GM18951 (cell line): Measurements from ENCODE around the gene SSC4D.
"Not testable (repeated sequence)": the region's sequence is repeated elsewhere in the genome, so short reads cannot be mapped to it uniquely, and the experiment has no call there.

Experiments used
- POLR2A ChIP-seq: IDR thresholded peaks from 4 replicates; pipeline ENCODE4 v1.6.1; 2011; ENCODE audit warnings: mild to moderate bottlenecking; ENCODE audit not compliant: insufficient read length, insufficient read depth; ENCODE audit errors: extremely low read depth
- in situ Hi-C: fragments of 300-500 bp; cut with MboI; formaldehyde crosslinking; loops from one replicate; pipeline ENCODE4 v1.12.0; 2022; ENCODE audit warnings: low sequenced_read_pairs, mixed read lengths, inconsistent platforms; ENCODE audit not compliant: unreplicated experiment

SSC4D gene

GRCh38 chr7:76407718-76408117, 1.8 kb downstream of the SSC4D start:
- in situ Hi-C loops: loop anchor here (25.0 kb wide), 2 partner anchors 105 to 705 kb away; partner anchors contain the start of genes CCDC146 and UPK3B
- no peak for TF ChIP-seq POLR2A

- TF ChIP-seq POLR2A: no peak
- in situ Hi-C loops: loop anchor here (25.0 kb wide), 2 partner anchors 107 to 707 kb away; partner anchors contain the start of genes CCDC146 and UPK3B
Measured at GRCh38 chr7:76405738-76406137, 3.8 kb downstream of the SSC4D start.

GRCh38 chr7:76403780-76404494, 5.6 kb downstream of the SSC4D start:
- no peak for TF ChIP-seq POLR2A
- in situ Hi-C loops: loop anchor here (25.0 kb wide), 2 partner anchors 108 to 708 kb away; partner anchors contain the start of genes CCDC146 and UPK3B

DNA sequence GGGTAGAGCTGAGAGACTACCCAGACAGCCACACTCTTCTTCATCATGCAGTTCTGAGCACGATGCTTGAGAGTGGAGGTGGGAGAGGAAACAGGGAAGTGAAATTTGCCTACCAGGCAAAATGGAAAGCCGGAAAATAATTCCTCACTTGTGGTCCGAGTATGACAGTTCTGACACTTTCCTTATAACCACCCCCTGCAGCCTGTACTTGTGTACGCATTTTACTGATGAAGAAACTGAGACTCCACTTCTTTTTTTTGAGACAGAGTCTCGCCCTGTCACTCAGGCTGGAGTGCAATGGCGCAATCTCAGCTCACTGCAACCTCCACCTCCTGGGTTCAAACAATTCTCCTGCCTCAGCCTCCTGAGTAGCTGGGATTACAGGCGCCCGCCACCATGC, 6.4 kb downstream of the SSC4D start:
- in situ Hi-C loops: loop anchor here (25.0 kb wide), 2 partner anchors 109 to 709 kb away; partner anchors contain the start of genes CCDC146 and UPK3B

- TF ChIP-seq POLR2A: no peak
- in situ Hi-C loops: loop anchor here (25.0 kb wide), 2 partner anchors 112 to 712 kb away; partner anchors contain the start of genes CCDC146 and UPK3B
Measured at GRCh38 chr7:76400248-76400647, 9.2 kb downstream of the SSC4D start.

- in situ Hi-C loops: no loop called here
- no peak for TF ChIP-seq POLR2A
Measured at GRCh38 chr7:76397409-76398183, 11.9 kb downstream of the SSC4D start.

- in situ Hi-C loops: no loop called here
Measured at GRCh38 chr7:76396864-76397263, 12.6 kb downstream of the SSC4D start.

GRCh38 chr7:76395965-76396726, 13.4 kb downstream of the SSC4D start:
- TF ChIP-seq POLR2A: no peak
- in situ Hi-C loops: no loop called here

More at GRCh38 chr7:76396864-76397263, 12.6 kb downstream of the SSC4D start:
- TF ChIP-seq POLR2A: no peak

GRCh38 chr7:76395605-76395964, 13.9 kb downstream of the SSC4D start:
- in situ Hi-C loops: not testable (repeated sequence)

GRCh38 chr7:76394957-76395356, 14.5 kb downstream of the SSC4D start:
- in situ Hi-C loops: no loop called here
- no peak for TF ChIP-seq POLR2A

- TF ChIP-seq POLR2A: peak; percentile 84
- in situ Hi-C loops: no loop called here
Measured at GRCh38 chr7:76393116-76394031, 16.1 kb downstream of the SSC4D start.

DNA sequence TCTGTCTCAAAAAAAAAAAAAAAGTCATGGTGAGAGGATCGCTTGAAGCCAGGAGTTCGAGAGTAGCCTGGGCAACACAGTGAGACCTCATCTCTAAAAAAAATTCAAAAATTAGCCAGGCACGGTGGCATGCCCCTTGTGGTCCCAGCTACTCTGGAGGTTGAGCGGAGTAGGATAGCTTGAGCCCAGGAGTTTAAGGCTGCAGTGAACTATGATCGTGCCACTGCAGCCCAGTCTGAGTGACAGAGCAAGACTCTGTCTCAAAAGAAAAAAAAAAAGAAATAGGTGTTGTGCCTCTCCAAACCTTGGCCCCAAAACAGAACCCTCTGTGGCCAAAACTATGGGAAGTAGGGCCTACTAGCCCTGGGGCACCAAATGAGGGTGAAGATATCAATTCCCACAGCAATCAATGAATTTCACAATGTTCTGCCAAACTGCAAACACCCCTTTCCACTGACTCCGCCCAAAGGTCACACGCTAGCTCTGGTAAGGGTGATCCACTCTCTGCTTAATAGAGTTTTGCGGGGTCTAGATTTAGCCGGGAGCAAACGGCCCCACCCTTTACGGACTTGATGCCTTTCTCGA, 16.9 kb downstream of the SSC4D start:
- in situ Hi-C loops: no loop called here
- no peak for TF ChIP-seq POLR2A

GRCh38 chr7:76390092-76390491, 19.4 kb downstream of the SSC4D start:
- in situ Hi-C loops: no loop called here
- no peak for TF ChIP-seq POLR2A

DNA sequence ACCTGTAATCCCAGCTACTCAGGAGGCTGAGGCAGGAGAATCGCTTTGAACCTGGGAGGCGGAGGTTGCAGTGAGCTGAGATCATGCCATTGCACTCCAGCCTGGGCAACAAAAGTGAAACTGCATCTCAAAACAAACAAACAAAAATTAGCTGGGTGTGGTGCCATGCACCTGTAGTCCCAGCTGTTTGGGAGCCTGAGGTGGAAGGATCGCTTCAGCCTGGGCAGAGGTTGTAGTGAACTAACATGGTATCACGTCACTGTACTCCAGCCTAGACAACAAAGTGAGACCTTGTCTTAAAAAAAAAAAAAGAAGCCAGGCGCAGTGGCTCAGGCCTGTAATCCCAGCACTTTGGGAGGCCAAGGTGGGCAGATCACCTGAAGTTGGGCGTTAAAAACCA, 21.7 kb downstream of the SSC4D start:
- in situ Hi-C loops: not testable (repeated sequence)
